Right lobe of liver (tissue), 4 donors: ENCODE data around the gene IRF9.

Source experiments
- POLR2A ChIP-seq: fragments of 450-650 bp; IDR thresholded peaks from one replicate; pipeline ENCODE4 v1.6.1; 2017; ENCODE audit warnings: antibody characterized with exemption, mild to moderate bottlenecking
- TF ChIP-seq, protein P1 (sequence below), 4 donors: fragments of 200-600 bp in 3 of 4; fragments of 450-650 bp in 1 of 4; IDR thresholded peaks; one replicate each; pipeline versions ENCODE4 v1.5.1 to v1.8.0; 2016 to 2022; ENCODE audit warnings: antibody characterized with exemption in 4 of 4, mild to moderate bottlenecking in 2 of 4
- donor health status: DM: no; HTN: no; CAD: no.
- donor health status: DM: no; HTN: no; CAD: no.
- donor health status: DM: no; HTN: yes; CAD: no.

DNA sequence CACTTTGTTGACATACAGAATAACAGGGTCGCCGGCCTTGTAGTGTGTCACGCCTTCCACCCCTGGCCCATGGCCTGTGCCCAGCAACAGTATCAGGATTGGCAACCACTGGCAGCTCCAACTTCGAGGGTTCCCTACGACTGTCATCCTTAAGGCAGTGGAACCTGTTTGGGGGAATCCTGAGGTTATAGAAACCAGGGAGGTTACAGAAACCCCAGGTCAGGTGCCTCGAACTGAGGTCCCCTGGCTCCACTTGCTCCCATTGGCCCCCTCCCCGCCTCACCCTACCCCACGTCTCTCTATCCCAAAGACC lies 33.8 kb downstream of the IRF9 start:
- TF ChIP-seq, protein P1, sequence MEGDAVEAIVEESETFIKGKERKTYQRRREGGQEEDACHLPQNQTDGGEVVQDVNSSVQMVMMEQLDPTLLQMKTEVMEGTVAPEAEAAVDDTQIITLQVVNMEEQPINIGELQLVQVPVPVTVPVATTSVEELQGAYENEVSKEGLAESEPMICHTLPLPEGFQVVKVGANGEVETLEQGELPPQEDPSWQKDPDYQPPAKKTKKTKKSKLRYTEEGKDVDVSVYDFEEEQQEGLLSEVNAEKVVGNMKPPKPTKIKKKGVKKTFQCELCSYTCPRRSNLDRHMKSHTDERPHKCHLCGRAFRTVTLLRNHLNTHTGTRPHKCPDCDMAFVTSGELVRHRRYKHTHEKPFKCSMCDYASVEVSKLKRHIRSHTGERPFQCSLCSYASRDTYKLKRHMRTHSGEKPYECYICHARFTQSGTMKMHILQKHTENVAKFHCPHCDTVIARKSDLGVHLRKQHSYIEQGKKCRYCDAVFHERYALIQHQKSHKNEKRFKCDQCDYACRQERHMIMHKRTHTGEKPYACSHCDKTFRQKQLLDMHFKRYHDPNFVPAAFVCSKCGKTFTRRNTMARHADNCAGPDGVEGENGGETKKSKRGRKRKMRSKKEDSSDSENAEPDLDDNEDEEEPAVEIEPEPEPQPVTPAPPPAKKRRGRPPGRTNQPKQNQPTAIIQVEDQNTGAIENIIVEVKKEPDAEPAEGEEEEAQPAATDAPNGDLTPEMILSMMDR (IDR thresholded peaks at IDR 0.05): no peak
- TF ChIP-seq POLR2A: no peak
